GM21447 (cell line): ENCODE data around the gene LPP.

Experiments
- ATAC-seq: cut with Tn5 transposase; IDR thresholded peaks from one replicate; pipeline ENCODE4 v1.9.1; 2021; ENCODE audit not compliant: unreplicated experiment

The LPP gene

GRCh38 chr3:188194332-188194731 is 40.4 kb downstream of the LPP start:
- ATAC-seq = no peak

GRCh38 chr3:188196232-188196990 is 42.5 kb downstream of the LPP start:
- no peak for ATAC-seq

- no peak for ATAC-seq
These were observed 43.5 kb downstream of the LPP start for GRCh38 chr3:188197388-188197847.

GRCh38 chr3:188198001-188198400 is 44.0 kb downstream of the LPP start:
- no peak for ATAC-seq

GRCh38 chr3:188198760-188199327 is 44.9 kb downstream of the LPP start:
- ATAC-seq = no peak

GRCh38 chr3:188199386-188199785 is 45.4 kb downstream of the LPP start:
- no peak for ATAC-seq

GRCh38 chr3:188200481-188200880 is 46.5 kb downstream of the LPP start:
- ATAC-seq = no peak

GRCh38 chr3:188202358-188203138 is 48.6 kb downstream of the LPP start:
- no peak for ATAC-seq

GRCh38 chr3:188204526-188204925 is 50.6 kb downstream of the LPP start:
- ATAC-seq = no peak

GRCh38 chr3:188205992-188206416 is 52.0 kb downstream of the LPP start:
- no peak for ATAC-seq

- ATAC-seq = no peak
These were observed 52.8 kb downstream of the LPP start for GRCh38 chr3:188206787-188207186.

GRCh38 chr3:188207941-188208515 is 54.1 kb downstream of the LPP start:
- ATAC-seq = no peak

- no peak for ATAC-seq
These were observed 54.6 kb downstream of the LPP start for GRCh38 chr3:188208516-188208981.

- no peak for ATAC-seq
These were observed 55.1 kb downstream of the LPP start for GRCh38 chr3:188209034-188209433.

GRCh38 chr3:188209740-188210139 is 55.8 kb downstream of the LPP start:
- no peak for ATAC-seq

- ATAC-seq = no peak
These were observed 57.5 kb downstream of the LPP start for GRCh38 chr3:188211476-188211875.

- no peak for ATAC-seq
These were observed 58.5 kb downstream of the LPP start for GRCh38 chr3:188212308-188212969.

- no peak for ATAC-seq
These were observed 60.5 kb downstream of the LPP start for GRCh38 chr3:188214442-188214841.

GRCh38 chr3:188215129-188215528 is 61.2 kb downstream of the LPP start:
- ATAC-seq = no peak

GRCh38 chr3:188217011-188217463 is 63.1 kb downstream of the LPP start:
- no peak for ATAC-seq

GRCh38 chr3:188217726-188218125 is 63.8 kb downstream of the LPP start:
- no peak for ATAC-seq
